GM12878 (cell line): Measurements from ENCODE around the gene GALNT11.

Source experiments
- CTCF ChIP-seq, 3 experiments: IDR thresholded peaks in 2 of 3; conservative IDR thresholded peaks in 1 of 3; 2 replicates each; pipeline ENCODE4 v1.5.1; 2011; ENCODE audit warnings: low read depth in 3 of 3, low read length in 3 of 3, mild to moderate bottlenecking in 3 of 3, control low read depth in 2 of 3, moderate library complexity in 2 of 3, inconsistent platforms in 1 of 3, mixed read lengths in 1 of 3; ENCODE audit not compliant: control insufficient read depth in 2 of 3, insufficient read depth in 1 of 3; ENCODE audit errors: extremely low read depth in 1 of 3
- EZH2 ChIP-seq: IDR thresholded peaks from 2 replicates; pipeline ENCODE4 v1.6.1; 2012; ENCODE audit warnings: low read depth, mild to moderate bottlenecking, control low read depth, inconsistent platforms, low read length, borderline replicate concordance; ENCODE audit not compliant: control insufficient read depth
- POLR2A ChIP-seq: IDR thresholded peaks from 2 replicates; pipeline ENCODE4 v1.6.1; 2011; ENCODE audit warnings: low read depth, mild to moderate bottlenecking, low read length
- POLR2AphosphoS5 ChIP-seq: IDR thresholded peaks from 2 replicates; pipeline ENCODE4 v1.6.1; 2011; ENCODE audit warnings: mild to moderate bottlenecking, low read length, inconsistent platforms
- RB1 ChIP-seq: fragments of 450-650 bp; formaldehyde crosslinking; IDR thresholded peaks from 2 replicates; pipeline ENCODE4 v1.6.1; 2017; ENCODE audit warnings: mild to moderate bottlenecking, borderline replicate concordance
- RELA ChIP-seq: fragments of 450-650 bp; IDR thresholded peaks from 2 replicates; pipeline ENCODE4 v1.8.0; 2014; ENCODE audit warnings: borderline replicate concordance; ENCODE audit not compliant: partially characterized antibody
- ZBTB11 ChIP-seq: fragments of 450-650 bp; formaldehyde crosslinking; IDR thresholded peaks from 2 replicates; pipeline ENCODE4 v1.5.0; 2022; ENCODE audit warnings: mild to moderate bottlenecking, missing genetic modification characterization

GRCh38 chr7:152016947-152017346, 8.5 kb upstream of the GALNT11 start:
- TF ChIP-seq CTCF (IDR thresholded peaks at IDR 0.05 in 2 of 3, conservative IDR thresholded peaks at IDR 0.05 in 1 of 3; ENCODE audit: control insufficient read depth in 2 of 3, extremely low read depth in 1 of 3, insufficient read depth in 1 of 3, low read depth in 3 of 3, low read length in 3 of 3) (no peak), RELA (no peak), POLR2AphosphoS5 (no peak), EZH2 (no peak), RB1 (no peak), POLR2A (no peak), ZBTB11 (no peak)
